Measurements from ENCODE around the gene RAC3.

Gene RAC3

DNA sequence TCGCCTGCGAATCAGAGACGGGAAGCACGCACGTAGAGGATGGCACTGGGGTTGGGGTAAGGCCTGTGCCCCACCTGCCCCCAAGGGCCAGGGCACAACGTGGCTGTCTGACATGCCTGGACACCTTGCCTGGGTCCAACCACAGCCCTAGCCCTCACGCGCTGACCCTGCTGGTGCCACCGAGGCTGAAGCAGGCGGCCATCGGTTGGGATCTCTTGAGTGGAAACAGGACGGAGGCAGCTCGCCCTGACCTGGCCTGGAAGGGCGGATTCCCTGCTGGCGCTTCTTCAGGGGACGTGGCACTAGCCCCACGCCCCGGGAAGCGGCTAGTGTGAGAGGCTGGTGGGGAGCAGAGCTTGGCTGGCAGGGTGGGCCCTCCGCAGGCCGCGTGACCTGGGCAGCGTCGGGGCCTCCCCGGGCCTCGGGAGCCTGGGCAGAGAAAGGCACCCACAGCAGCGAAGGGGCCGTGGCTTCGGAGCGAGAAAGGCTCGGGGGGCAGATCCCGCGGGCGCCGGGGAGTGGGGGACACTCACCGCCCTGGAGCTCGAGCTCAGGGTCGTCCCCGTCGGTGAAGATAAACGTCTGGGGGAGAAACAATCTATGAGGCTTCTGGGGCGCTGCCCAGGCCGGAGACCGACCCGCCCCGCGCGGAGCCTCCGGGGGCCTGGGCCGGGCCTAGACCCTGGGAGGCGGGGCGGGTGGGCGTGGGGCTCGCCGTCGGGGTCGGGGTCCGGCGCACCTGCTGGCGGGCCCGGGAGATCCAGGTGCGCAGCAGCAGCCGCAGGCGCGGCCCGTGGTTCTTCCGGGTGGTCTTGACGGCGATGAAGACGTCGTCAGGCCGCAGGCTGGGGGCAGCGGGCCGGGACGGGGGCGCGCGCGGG, 19.5 kb downstream of the RAC3 start:
- TF ChIP-seq, protein P1, sequence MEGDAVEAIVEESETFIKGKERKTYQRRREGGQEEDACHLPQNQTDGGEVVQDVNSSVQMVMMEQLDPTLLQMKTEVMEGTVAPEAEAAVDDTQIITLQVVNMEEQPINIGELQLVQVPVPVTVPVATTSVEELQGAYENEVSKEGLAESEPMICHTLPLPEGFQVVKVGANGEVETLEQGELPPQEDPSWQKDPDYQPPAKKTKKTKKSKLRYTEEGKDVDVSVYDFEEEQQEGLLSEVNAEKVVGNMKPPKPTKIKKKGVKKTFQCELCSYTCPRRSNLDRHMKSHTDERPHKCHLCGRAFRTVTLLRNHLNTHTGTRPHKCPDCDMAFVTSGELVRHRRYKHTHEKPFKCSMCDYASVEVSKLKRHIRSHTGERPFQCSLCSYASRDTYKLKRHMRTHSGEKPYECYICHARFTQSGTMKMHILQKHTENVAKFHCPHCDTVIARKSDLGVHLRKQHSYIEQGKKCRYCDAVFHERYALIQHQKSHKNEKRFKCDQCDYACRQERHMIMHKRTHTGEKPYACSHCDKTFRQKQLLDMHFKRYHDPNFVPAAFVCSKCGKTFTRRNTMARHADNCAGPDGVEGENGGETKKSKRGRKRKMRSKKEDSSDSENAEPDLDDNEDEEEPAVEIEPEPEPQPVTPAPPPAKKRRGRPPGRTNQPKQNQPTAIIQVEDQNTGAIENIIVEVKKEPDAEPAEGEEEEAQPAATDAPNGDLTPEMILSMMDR (IDR thresholded peaks at IDR 0.05; ENCODE audit: borderline replicate concordance, insufficient read depth, low read depth, low read length), result no peak
- peak overlapping the region; percentile 85 for H3K4me3 ChIP-seq (ENCODE audit: low read depth, low read length)

DNA sequence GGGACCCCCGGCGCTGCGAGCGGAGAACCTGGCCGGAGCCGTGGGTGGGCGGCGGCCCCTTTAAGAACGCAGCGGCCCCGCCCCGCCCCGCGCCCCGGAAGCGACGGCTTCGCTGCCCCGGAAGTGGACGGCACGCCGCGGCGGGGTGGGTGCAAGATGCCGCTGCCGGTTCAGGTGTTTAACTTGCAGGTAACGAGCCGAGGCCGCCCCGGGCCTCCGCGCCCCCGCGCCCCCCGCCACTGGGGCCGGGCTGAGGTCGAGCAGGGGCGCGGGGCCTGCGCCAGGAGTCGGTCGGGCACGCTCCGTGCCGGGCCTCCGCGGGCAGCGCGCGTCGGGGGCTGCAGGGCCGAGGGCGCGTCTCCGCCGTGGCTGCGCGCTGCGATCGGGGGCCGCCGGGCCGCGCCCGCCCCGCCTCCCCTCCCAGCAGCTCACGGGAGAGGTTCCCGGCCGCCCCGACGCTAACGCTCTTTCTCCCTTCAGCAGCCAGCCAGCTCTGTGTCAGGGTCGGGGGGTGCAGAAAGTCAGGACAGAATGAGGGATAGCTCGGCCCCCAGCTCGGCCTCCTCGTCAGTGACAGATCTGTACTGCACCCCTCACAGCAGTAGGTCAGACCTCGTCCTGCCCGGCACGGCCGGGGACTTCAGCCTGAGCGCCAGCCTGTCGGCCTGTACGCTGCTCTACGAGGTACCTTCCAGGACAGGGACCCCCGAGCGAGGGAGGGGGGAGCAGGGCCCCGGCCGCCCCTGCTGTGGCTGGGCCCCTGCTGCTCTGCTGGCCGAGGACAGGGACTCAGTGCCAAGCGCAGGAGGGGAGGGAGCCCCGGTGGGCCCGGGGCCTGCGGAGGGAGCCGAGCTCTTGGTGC, 20.5 kb downstream of the RAC3 start, which contains the start of the genes GPS1 and RFNG:
Gene GPS1 (plus strand): TSS at position 123 of the 862 bp plus-strand sequence. CDS start 34 bp downstream, at position 157.
Gene RFNG (minus strand): TSS at position 36 of the 862 bp plus-strand sequence. CDS start 45 bp downstream, outside the sequence.
- H3K4me3 ChIP-seq (ENCODE audit: low read depth, low read length), result peak within 1 kb of the TSS; percentile 85
- TF ChIP-seq, protein P1 (IDR thresholded peaks at IDR 0.05; ENCODE audit: borderline replicate concordance, insufficient read depth, low read depth, low read length), result no peak

DNA sequence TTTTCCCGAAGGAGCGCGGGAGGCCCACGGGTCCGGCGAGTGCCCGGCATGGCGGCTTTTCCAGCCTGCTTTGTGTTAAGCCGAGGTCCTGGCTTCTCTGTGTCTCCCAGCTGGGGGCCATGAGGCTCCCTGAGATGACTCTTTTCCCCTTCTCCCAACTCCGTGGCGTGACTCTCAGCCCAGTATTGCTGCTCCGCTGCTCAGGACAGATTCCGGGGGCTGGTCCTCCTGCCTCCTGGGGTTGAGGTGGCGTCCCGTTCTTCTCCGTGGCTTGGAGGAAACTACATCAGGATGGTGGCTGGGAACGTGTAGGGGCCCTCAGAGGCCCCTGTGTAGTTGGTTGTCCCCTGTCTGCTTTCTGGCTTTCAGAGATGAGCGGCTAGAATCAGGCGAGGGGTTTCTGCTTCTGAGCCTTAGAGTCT, 21.2 kb downstream of the RAC3 start:
- TF ChIP-seq, protein P1 (IDR thresholded peaks at IDR 0.05; ENCODE audit: borderline replicate concordance, insufficient read depth, low read depth, low read length), result no peak

DNA sequence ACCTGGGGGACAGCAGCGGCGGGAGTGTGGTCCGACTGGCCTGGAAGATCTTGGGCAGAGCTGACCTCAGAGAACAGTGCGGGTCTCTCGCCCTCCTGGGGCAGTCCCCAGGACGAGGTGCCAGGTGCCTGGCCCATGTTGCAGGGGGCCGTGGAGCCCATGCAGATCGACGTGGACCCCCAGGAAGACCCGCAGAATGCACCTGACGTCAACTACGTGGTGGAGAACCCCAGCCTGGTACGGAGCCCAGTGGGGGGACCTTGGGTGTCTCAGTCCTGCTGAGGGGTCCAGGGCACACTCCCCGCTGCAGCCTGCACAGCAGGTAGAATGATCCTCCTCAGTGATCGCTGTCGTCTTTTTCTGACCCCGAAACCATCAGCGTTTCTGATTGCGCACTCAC, 21.7 kb downstream of the RAC3 start:
- TF ChIP-seq, protein P1 (IDR thresholded peaks at IDR 0.05; ENCODE audit: borderline replicate concordance, insufficient read depth, low read depth, low read length), result no peak
- H3K4me3 ChIP-seq (ENCODE audit: low read depth, low read length), result no peak overlapping the region

More for the DNA sequence above, 21.2 kb downstream of the RAC3 start:
- H3K4me3 ChIP-seq (ENCODE audit: low read depth, low read length), result peak overlapping the region; percentile 85

DNA sequence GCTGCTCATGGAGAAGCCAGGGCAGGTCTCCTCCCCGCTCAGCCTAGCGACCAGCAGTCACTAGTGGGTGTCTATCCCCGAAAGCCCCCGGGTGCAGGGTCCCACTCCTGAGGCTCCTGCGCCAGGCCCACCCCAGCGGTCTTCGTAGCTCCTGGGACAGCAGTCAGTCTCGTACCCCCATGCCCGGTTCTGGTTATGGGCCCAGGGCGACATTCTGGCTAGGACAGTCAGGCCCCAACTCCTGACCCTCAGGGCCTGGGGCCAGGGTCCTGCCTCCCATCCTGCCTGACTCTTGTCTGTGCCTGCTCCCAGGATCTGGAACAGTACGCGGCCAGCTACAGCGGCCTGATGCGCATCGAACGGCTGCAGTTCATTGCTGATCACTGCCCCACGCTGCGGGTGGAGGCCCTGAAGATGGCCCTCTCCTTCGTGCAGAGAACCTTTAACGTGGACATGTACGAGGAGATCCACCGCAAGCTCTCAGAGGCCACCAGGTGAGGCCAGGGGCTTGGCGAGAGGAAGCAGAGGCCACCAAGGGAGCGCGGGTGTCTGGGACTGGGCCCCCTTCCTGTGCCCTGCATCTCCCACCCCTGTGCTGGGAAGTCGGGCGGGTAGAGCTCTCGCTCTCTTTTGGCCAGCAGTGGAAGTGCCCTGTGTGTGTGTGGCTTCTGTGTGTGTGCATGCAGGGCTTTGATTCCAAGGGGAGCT, 22.2 kb downstream of the RAC3 start:
- no peak overlapping the region for H3K4me3 ChIP-seq (ENCODE audit: low read depth, low read length)
- TF ChIP-seq, protein P1 (IDR thresholded peaks at IDR 0.05; ENCODE audit: borderline replicate concordance, insufficient read depth, low read depth, low read length), result no peak

DNA sequence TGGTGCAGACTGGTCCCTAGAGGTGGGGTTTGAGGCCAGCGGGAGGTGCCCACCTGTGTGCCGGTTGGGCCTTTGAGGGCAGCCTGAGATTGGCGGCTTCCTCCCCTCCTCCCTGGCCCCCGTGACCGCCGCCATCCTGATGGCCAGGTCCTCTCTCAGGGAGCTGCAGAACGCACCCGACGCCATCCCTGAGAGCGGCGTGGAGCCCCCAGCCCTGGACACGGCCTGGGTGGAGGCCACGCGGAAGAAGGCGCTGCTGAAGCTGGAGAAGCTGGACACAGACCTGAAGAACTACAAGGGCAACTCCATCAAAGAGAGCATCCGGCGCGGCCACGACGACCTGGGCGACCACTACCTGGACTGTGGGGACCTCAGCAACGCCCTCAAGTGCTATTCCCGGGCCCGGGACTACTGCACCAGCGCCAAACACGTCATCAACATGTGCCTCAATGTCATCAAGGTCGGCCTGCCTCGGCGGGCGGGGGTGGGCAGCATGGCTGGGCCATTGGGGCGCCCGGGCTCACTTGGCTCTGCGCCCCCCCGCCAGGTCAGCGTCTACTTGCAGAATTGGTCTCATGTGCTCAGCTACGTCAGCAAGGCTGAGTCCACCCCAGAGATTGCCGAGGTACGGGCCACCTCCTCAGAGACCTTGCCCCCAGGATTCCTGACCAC, 23.0 kb downstream of the RAC3 start:
- TF ChIP-seq, protein P1 (IDR thresholded peaks at IDR 0.05; ENCODE audit: borderline replicate concordance, insufficient read depth, low read depth, low read length), result no peak
- no peak overlapping the region for H3K4me3 ChIP-seq (ENCODE audit: low read depth, low read length)

All from GM12875 (cell line).